B cell (primary cell): ENCODE results near the gene ADGRD2. TPM values are rescaled to one million over a fixed set of nuclear protein-coding genes. Genes with fewer than 3 reads are reported as not detected.

ENCODE experiments used
- ATAC-seq: fragments of 200-7000 bp; cut with Tn5 transposase; one replicate; pipeline ENCODE4 v1.10.0; 2021; ENCODE audit warnings: low read depth, mild to moderate bottlenecking, moderate number of reproducible peaks, moderate library complexity
- CTCF ChIA-PET: fragments of 350-600 bp; sonication (Branson Sonifier 250); formaldehyde crosslinking; loops from one replicate; lab custom pipeline; 2021; ENCODE audit warnings: antibody characterized with exemption, inconsistent platforms; lab: Charles Lee
- POLR2A ChIA-PET: fragments of 350-600 bp; sonication (Branson Sonifier 250); formaldehyde crosslinking; loops from one replicate; lab custom pipeline; 2021; ENCODE audit warnings: antibody characterized with exemption; lab: Charles Lee
- DNase-seq: peaks from one replicate; pipeline ENCODE4 v3.0.0; 2013
- H2AFZ ChIP-seq: 2 replicates; pipeline ENCODE4 v1.6.1; 2012; ENCODE audit warnings: mild to moderate bottlenecking, low read depth, low read length; ENCODE audit not compliant: insufficient read depth, poor library complexity, severe bottlenecking
- H3K27ac ChIP-seq, 2 donors: 1 replicate in 1 of 2; 2 replicates in 1 of 2; pipeline ENCODE4 v1.5.1; 2012 to 2013; ENCODE audit warnings: low read length in 2 of 2, mild to moderate bottlenecking in 2 of 2, moderate library complexity in 1 of 2
- H3K27me3 ChIP-seq, 4 experiments: fragments of 200-600 bp in 1 of 4; sonication (generic) in 1 of 4; replicated peaks in 1 of 4; 1 replicate in 2 of 4; 2 replicates in 2 of 4; pipeline versions ENCODE4 v1.6.1 to v1.7.0; 2013 to 2016; ENCODE audit warnings: low read length in 3 of 4, mild to moderate bottlenecking in 2 of 4, mixed read lengths in 1 of 4, moderate library complexity in 1 of 4; ENCODE audit not compliant: insufficient read depth in 4 of 4, control insufficient read depth in 3 of 4; ENCODE audit errors: control extremely low read depth in 1 of 4
- H3K36me3 ChIP-seq, 2 experiments: replicated peaks in 1 of 2; 1 replicate in 1 of 2; 2 replicates in 1 of 2; pipeline versions ENCODE4 v1.6.1 to v1.7.1; 2013; ENCODE audit warnings: low read length in 1 of 2; ENCODE audit not compliant: insufficient read depth in 2 of 2, control insufficient read depth in 1 of 2; ENCODE audit errors: control extremely low read depth in 1 of 2, extremely low read depth in 1 of 2
- H3K4me1 ChIP-seq, 2 donors: fragments of 200-600 bp in 1 of 2; sonication (generic) in 1 of 2; 1 replicate in 1 of 2; 2 replicates in 1 of 2; pipeline versions ENCODE4 v1.5.1 to v1.6.1; 2013 to 2017; ENCODE audit warnings: low read length in 2 of 2; ENCODE audit not compliant: control insufficient read depth in 2 of 2, insufficient read depth in 2 of 2
- H3K4me2 ChIP-seq: replicated peaks from 2 replicates; pipeline ENCODE3; 2012; ENCODE audit warnings: mild to moderate bottlenecking, low read depth, low read length; ENCODE audit not compliant: poor library complexity, severe bottlenecking
- H3K4me3 ChIP-seq, 5 experiments: fragments of 200-600 bp in 1 of 5; sonication (generic) in 1 of 5; 1 replicate in 3 of 5; 2 replicates in 2 of 5; pipeline versions ENCODE4 v1.5.1 to v1.7.0; 2011 to 2016; ENCODE audit warnings: low read length in 4 of 5, mild to moderate bottlenecking in 4 of 5, low read depth in 2 of 5, control low read depth in 1 of 5, moderate library complexity in 1 of 5; ENCODE audit not compliant: insufficient read depth in 1 of 5; ENCODE audit errors: control extremely low read depth in 1 of 5, extremely low read depth in 1 of 5
- H3K79me2 ChIP-seq: fragments of 200-600 bp; sonication (generic); one replicate; pipeline ENCODE4 v1.6.0; 2016; ENCODE audit warnings: low read length; ENCODE audit not compliant: control insufficient read depth, insufficient read depth
- H3K9ac ChIP-seq: fragments of 200-600 bp; sonication (generic); 2 replicates; pipeline ENCODE4 v1.6.1; 2017; ENCODE audit warnings: mild to moderate bottlenecking, low read length, moderate library complexity
- H3K9me3 ChIP-seq, 3 donors: one replicate each; pipeline versions ENCODE4 v1.6.1 to v1.7.1; 2013; ENCODE audit warnings: low read length in 2 of 3; ENCODE audit not compliant: control insufficient read depth in 2 of 3, insufficient read depth in 1 of 3; ENCODE audit errors: control extremely low read depth in 1 of 3
- H4K20me1 ChIP-seq: 2 replicates; pipeline ENCODE4 v1.6.0; 2012; ENCODE audit warnings: mild to moderate bottlenecking, low read length; ENCODE audit not compliant: insufficient read depth, control insufficient read depth, poor library complexity, severe bottlenecking
- H3K27ac Mint-ChIP-seq: one replicate; pipeline ENCODE4 v1.8.0; 2021; ENCODE audit warnings: mixed read lengths
- H3K27me3 Mint-ChIP-seq: one replicate; pipeline ENCODE4 v1.8.0; 2021; ENCODE audit warnings: mixed read lengths
- H3K4me1 Mint-ChIP-seq: one replicate; pipeline ENCODE4 v1.8.0; 2021; ENCODE audit warnings: mixed read lengths
- H3K4me3 Mint-ChIP-seq: one replicate; pipeline ENCODE4 v1.8.0; 2021; ENCODE audit warnings: mixed read lengths
- H3K9me3 Mint-ChIP-seq: one replicate; pipeline ENCODE4 v1.8.0; 2022; ENCODE audit warnings: mixed read lengths; ENCODE audit not compliant: insufficient read depth
- EZH2 ChIP-seq: IDR thresholded peaks from 2 replicates; pipeline ENCODE4 v1.6.1; 2012; ENCODE audit warnings: borderline replicate concordance, low read depth, mild to moderate bottlenecking, moderate library complexity, low read length; ENCODE audit not compliant: insufficient read depth, poor library complexity, severe bottlenecking
- WGBS: methylation state at CpG from one replicate; pipeline ENCODE4 v1.1.5; 2013; ENCODE audit warnings: missing lambda C conversion rate; ENCODE audit not compliant: insufficient coverage; 5-methylcytosine and 5-hydroxymethylcytosine counted together
- intact Hi-C: fragments of 100-400 bp; cut with micrococcal nuclease; formaldehyde crosslinking; loops from one replicate; pipeline ENCODE4 v1.10.0; 2022
- polyA plus RNA-seq: library from polyadenylated mRNA; depleted of rRNA; stranded (reverse); fragments of >200 nt; gene quantifications from 2 replicates; pipeline ENCODE4 v1.2.3, GENCODE V29; 2012
- total RNA-seq, 2 donors: library from RNA; stranded (reverse); fragments of 120-200 nt in 1 of 2; gene quantifications; 1 replicate in 1 of 2; 2 replicates in 1 of 2; pipeline versions ENCODE4 v1.2.3 to v1.2.4, GENCODE V29; 2013 to 2022
- TF ChIP-seq, protein P1 (sequence below): fragments of 200-600 bp; IDR thresholded peaks from one replicate; pipeline ENCODE4 v1.8.0; 2022; ENCODE audit warnings: antibody characterized with exemption, mild to moderate bottlenecking

The ADGRD2 gene
- total and polyA plus RNA-seq, 2 donors (not counting 1 experiment from before 2014, with no cell fraction given), result not detected

DNA sequence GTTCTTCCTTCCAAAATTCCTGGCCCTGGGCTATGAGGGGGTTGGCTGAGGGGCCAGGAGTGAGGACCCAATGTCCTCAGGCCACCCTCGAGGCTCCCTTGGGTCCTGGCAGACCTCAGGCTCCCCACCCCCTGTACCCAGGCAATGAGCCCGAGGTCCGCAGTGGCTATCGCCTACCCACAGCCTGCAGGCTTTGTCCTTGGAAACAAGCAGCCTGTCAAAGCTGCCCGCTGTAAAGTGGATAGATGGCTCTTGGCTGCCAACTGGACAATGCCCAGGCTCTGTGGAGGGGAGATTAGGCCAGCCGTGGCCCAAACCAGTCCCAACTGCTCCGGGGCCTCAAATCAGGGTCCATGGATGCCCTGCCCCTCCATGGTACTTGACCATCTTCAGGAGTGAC is 2.2 kb upstream of the ADGRD2 start:
- WGBS, result 86% methylated on average over 7 of the region's 7 CpGs
- Histone ChIP-seq H3K4me3 (no peak overlapping the region), H2AFZ (no peak overlapping the region), H3K27me3 (peaks cover 0 to 41% (median 14%) of the 10 kb centered on the region in 4 experiments), H3K27ac (no peak overlapping the region), H3K36me3 (no peaks in the 10 kb centered on the region), H4K20me1 (no peaks in the 10 kb centered on the region), H3K4me2 (no peak overlapping the region), H3K79me2 (no peaks in the 10 kb centered on the region), H3K9ac (no peak overlapping the region), H3K9me3 (peaks cover 0 to 7% (median 0%) of the 10 kb centered on the region in 3 donors), H3K4me1 (peaks cover 7 to 9% of the 10 kb centered on the region in 2 donors)
- Mint-ChIP-seq H3K27ac (no peak overlapping the region), H3K4me3 (no peak overlapping the region), H3K9me3 (no peaks in the 10 kb centered on the region), H3K27me3 (peaks cover 49% of the 10 kb centered on the region), H3K4me1 (peaks cover 2% of the 10 kb centered on the region)
- CTCF ChIA-PET, result interaction anchor here (0.8 to 1.2 kb wide), 2 partner anchors 9 to 31 kb away, joined by 3 read pairs; no protein-coding TSS in a partner anchor
- intact Hi-C loops, result no loop called here
- no peak for TF ChIP-seq EZH2
- POLR2A ChIA-PET, result no interaction called here
- no peak for DNase-seq
- ATAC-seq, result no peak

DNA sequence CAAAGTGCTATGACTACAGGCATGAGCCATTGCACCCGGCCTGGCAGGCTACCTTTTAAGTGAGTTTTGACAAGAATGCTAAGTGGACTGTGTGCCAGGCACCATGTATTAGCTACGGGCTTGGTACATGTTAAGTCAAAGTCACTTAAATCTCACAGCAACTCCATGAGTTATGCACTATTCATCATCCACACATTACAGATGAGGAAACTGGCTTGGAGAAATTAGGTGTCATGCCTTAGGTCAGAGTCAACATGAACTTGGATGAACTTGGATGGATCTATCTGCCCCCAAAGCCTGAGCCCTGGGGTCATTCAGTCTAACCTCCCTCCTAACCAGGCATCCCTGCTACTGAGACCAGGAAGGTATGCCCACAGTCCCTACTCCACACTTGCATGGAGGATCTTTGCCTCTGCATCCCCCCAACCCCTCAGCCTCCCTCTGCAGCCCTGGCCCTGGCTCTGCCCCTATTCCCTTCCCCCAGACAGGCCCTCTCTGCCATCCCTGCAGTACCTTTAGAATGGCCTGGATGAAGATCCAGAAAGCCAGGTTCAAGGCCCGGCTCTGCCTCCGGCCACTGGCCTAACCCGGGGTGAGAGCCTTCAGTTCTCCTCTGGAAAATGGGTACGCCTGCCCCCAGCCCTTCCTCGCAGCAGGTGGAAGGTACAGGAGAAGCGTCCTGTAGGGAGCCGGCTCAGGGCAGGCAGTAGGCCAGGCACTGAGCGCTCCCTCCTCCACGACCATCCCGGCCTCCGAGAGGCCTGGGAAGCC is 685 bp upstream of the ADGRD2 start:
- intact Hi-C loops, result no loop called here
- ATAC-seq (no peak), DNase-seq (no peak)
- H3K4me3 Mint-ChIP-seq, result no peak overlapping the region
- Histone ChIP-seq H3K27me3 (peaks cover 0 to 48% (median 16%) of the 10 kb centered on the region in 4 experiments), H3K9me3 (peaks cover 0 to 7% (median 0%) of the 10 kb centered on the region in 3 donors), H2AFZ (no peak overlapping the region), H3K4me2 (no peak overlapping the region), H3K4me3 (no peak overlapping the region), H4K20me1 (no peaks in the 10 kb centered on the region), H3K27ac (no peak overlapping the region), H3K4me1 (peaks cover 7 to 9% of the 10 kb centered on the region in 2 donors), H3K9ac (no peak overlapping the region), H3K36me3 (no peaks in the 10 kb centered on the region), H3K79me2 (no peaks in the 10 kb centered on the region)
- H3K4me1 Mint-ChIP-seq, result peaks cover 2% of the 10 kb centered on the region
- TF ChIP-seq, protein P1, sequence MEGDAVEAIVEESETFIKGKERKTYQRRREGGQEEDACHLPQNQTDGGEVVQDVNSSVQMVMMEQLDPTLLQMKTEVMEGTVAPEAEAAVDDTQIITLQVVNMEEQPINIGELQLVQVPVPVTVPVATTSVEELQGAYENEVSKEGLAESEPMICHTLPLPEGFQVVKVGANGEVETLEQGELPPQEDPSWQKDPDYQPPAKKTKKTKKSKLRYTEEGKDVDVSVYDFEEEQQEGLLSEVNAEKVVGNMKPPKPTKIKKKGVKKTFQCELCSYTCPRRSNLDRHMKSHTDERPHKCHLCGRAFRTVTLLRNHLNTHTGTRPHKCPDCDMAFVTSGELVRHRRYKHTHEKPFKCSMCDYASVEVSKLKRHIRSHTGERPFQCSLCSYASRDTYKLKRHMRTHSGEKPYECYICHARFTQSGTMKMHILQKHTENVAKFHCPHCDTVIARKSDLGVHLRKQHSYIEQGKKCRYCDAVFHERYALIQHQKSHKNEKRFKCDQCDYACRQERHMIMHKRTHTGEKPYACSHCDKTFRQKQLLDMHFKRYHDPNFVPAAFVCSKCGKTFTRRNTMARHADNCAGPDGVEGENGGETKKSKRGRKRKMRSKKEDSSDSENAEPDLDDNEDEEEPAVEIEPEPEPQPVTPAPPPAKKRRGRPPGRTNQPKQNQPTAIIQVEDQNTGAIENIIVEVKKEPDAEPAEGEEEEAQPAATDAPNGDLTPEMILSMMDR, result no peak
- no peak for TF ChIP-seq EZH2
- POLR2A ChIA-PET, result no interaction called here
- no peak overlapping the region for H3K27ac Mint-ChIP-seq
- 94% methylated on average over 11 of the region's 13 CpGs for WGBS
- no peaks in the 10 kb centered on the region for H3K9me3 Mint-ChIP-seq
- H3K27me3 Mint-ChIP-seq, result peaks cover 41% of the 10 kb centered on the region
- CTCF ChIA-PET, result no interaction called here
